HepG2 (cell line): Measurements from ENCODE around the gene CADM2.

Source experiments
- ERF ChIP-seq: IDR thresholded peaks from 2 replicates; pipeline ENCODE4 v1.6.1; 2018; ENCODE audit warnings: missing biosample characterization, missing genetic modification reagents
- HDAC6 ChIP-seq: fragments of 200-600 bp; sonication (generic); IDR thresholded peaks from 2 replicates; pipeline ENCODE4 v1.7.0; 2017; ENCODE audit warnings: mild to moderate bottlenecking, antibody characterized with exemption, low read length, low read depth
- KLF9 ChIP-seq: IDR thresholded peaks from 2 replicates; pipeline ENCODE4 v1.6.1; 2016; ENCODE audit warnings: low read depth
- PHF21A ChIP-seq: sonication (generic); formaldehyde crosslinking; IDR thresholded peaks from 2 replicates; pipeline ENCODE4 v1.5.0; 2020; ENCODE audit warnings: mild to moderate bottlenecking, missing genetic modification reagents
- TCF7L2 ChIP-seq: IDR thresholded peaks from 2 replicates; pipeline ENCODE4 v1.6.1; 2011; ENCODE audit warnings: mild to moderate bottlenecking, low read depth, low read length, moderate library complexity
- ZFP41 ChIP-seq: sonication (generic); formaldehyde crosslinking; IDR thresholded peaks from 2 replicates; pipeline ENCODE4 v1.4.0; 2020; ENCODE audit warnings: mild to moderate bottlenecking, missing genetic modification reagents, borderline replicate concordance
- ZNF232 ChIP-seq: sonication (generic); formaldehyde crosslinking; IDR thresholded peaks from 2 replicates; pipeline ENCODE4 v1.4.0; 2020; ENCODE audit warnings: missing genetic modification reagents, borderline replicate concordance
- ZNF326 ChIP-seq: sonication (generic); formaldehyde crosslinking; IDR thresholded peaks from 2 replicates; pipeline ENCODE4 v1.4.0; 2020; ENCODE audit warnings: missing genetic modification reagents, borderline replicate concordance
- TF ChIP-seq, protein P1 (sequence below): sonication (generic); formaldehyde crosslinking; IDR thresholded peaks from 2 replicates; pipeline ENCODE4 v1.8.0; 2022; ENCODE audit warnings: mild to moderate bottlenecking, missing genetic modification reagents, borderline replicate concordance
- TF ChIP-seq, protein P2 (sequence below): sonication (generic); formaldehyde crosslinking; IDR thresholded peaks from 2 replicates; pipeline ENCODE4 v1.4.0; 2020; ENCODE audit warnings: mild to moderate bottlenecking, missing genetic modification reagents
- TF ChIP-seq, protein P3 (sequence below): sonication (generic); formaldehyde crosslinking; IDR thresholded peaks from 2 replicates; pipeline ENCODE4 v1.5.0; 2020; ENCODE audit warnings: mild to moderate bottlenecking, missing genetic modification reagents, moderate library complexity
- TF ChIP-seq, protein P4 (sequence below): sonication (generic); formaldehyde crosslinking; IDR thresholded peaks from 2 replicates; pipeline ENCODE4 v1.4.0; 2020; ENCODE audit warnings: missing genetic modification reagents

DNA sequence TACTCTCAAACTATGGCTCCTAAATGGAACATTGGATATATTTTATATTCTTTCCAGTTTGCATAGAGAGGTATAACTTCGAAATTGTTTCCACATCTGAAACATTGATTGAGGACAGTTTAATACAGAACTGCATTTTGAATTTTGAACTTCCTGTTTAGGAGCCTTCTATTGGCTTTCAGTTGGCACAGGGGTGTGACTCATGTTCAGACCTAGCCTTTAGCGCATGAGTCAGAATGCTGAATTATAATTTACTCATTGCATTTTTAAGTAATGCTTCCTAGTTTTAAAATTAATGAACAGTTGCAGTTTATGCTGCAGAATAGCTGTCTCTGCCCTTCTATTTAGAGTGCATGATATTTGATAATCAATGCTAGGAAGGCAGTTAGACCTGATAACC is 751.7 kb downstream of the CADM2 start:
- TF ChIP-seq ZFP41 (CRISPR knock-in tag) (no peak), TCF7L2 (no peak), ERF (CRISPR knock-in tag) (no peak), ZNF326 (CRISPR knock-in tag) (no peak), KLF9 (CRISPR knock-in tag) (no peak), ZNF232 (CRISPR knock-in tag) (no peak), HDAC6 (no peak), PHF21A (no peak)
- TF ChIP-seq, protein P1, sequence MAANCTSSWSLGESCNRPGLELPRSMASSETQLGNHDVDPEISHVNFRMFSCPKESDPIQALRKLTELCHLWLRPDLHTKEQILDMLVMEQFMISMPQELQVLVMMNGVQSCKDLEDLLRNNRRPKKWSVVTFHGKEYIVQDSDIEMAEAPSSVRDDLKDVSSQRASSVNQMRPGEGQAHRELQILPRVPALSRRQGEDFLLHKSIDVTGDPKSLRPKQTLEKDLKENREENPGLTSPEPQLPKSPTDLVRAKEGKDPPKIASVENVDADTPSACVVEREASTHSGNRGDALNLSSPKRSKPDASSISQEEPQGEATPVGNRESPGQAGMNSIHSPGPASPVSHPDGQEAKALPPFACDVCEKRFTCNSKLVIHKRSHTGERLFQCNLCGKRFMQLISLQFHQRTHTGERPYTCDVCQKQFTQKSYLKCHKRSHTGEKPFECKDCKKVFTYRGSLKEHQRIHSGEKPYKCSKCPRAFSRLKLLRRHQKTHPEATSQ (CRISPR knock-in tag): no peak
- TF ChIP-seq, protein P2, sequence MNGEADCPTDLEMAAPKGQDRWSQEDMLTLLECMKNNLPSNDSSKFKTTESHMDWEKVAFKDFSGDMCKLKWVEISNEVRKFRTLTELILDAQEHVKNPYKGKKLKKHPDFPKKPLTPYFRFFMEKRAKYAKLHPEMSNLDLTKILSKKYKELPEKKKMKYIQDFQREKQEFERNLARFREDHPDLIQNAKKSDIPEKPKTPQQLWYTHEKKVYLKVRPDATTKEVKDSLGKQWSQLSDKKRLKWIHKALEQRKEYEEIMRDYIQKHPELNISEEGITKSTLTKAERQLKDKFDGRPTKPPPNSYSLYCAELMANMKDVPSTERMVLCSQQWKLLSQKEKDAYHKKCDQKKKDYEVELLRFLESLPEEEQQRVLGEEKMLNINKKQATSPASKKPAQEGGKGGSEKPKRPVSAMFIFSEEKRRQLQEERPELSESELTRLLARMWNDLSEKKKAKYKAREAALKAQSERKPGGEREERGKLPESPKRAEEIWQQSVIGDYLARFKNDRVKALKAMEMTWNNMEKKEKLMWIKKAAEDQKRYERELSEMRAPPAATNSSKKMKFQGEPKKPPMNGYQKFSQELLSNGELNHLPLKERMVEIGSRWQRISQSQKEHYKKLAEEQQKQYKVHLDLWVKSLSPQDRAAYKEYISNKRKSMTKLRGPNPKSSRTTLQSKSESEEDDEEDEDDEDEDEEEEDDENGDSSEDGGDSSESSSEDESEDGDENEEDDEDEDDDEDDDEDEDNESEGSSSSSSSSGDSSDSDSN (CRISPR knock-in tag): no peak
- TF ChIP-seq, protein P3, sequence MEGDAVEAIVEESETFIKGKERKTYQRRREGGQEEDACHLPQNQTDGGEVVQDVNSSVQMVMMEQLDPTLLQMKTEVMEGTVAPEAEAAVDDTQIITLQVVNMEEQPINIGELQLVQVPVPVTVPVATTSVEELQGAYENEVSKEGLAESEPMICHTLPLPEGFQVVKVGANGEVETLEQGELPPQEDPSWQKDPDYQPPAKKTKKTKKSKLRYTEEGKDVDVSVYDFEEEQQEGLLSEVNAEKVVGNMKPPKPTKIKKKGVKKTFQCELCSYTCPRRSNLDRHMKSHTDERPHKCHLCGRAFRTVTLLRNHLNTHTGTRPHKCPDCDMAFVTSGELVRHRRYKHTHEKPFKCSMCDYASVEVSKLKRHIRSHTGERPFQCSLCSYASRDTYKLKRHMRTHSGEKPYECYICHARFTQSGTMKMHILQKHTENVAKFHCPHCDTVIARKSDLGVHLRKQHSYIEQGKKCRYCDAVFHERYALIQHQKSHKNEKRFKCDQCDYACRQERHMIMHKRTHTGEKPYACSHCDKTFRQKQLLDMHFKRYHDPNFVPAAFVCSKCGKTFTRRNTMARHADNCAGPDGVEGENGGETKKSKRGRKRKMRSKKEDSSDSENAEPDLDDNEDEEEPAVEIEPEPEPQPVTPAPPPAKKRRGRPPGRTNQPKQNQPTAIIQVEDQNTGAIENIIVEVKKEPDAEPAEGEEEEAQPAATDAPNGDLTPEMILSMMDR (CRISPR knock-in tag): no peak
- TF ChIP-seq, protein P4, sequence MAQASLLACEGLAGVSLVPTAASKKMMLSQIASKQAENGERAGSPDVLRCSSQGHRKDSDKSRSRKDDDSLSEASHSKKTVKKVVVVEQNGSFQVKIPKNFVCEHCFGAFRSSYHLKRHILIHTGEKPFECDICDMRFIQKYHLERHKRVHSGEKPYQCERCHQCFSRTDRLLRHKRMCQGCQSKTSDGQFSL (CRISPR knock-in tag): no peak
